Measurements from ENCODE around the gene SCYGR5.
"Not testable (repeated sequence)": the region's sequence is repeated elsewhere in the genome, so short reads cannot be mapped to it uniquely, and the experiment has no call there.

SCYGR5 gene

GRCh38 chr2:227655454-227655853 is 11.2 kb upstream of the SCYGR5 start:
- H3K27ac ChIP-seq = no peak overlapping the region
- no peak for TF ChIP-seq CTCF (conservative IDR thresholded peaks at IDR 0.05)

- TF ChIP-seq CTCF (conservative IDR thresholded peaks at IDR 0.05) = no peak
- H3K27ac ChIP-seq = no peak overlapping the region
Observed at GRCh38 chr2:227657199-227657845, 9.3 kb upstream of the SCYGR5 start.

GRCh38 chr2:227661025-227661649 is 5.5 kb upstream of the SCYGR5 start:
- TF ChIP-seq CTCF (conservative IDR thresholded peaks at IDR 0.05) = no peak
- H3K27ac ChIP-seq = no peak overlapping the region

- TF ChIP-seq CTCF (conservative IDR thresholded peaks at IDR 0.05) = no peak
- no peak overlapping the region for H3K27ac ChIP-seq
Observed at GRCh38 chr2:227661827-227662226, 4.8 kb upstream of the SCYGR5 start.

- H3K27ac ChIP-seq = no peak overlapping the region
- TF ChIP-seq CTCF (conservative IDR thresholded peaks at IDR 0.05) = no peak
Observed at GRCh38 chr2:227665189-227665940, 1.2 kb upstream of the SCYGR5 start.

- no peak for TF ChIP-seq CTCF (conservative IDR thresholded peaks at IDR 0.05)
Observed at GRCh38 chr2:227671170-227671905, 4.7 kb downstream of the SCYGR5 start.

GRCh38 chr2:227673620-227674019 is 7.0 kb downstream of the SCYGR5 start:
- H3K27ac ChIP-seq = not testable (repeated sequence)

More at GRCh38 chr2:227671170-227671905, 4.7 kb downstream of the SCYGR5 start:
- H3K27ac ChIP-seq = no peak overlapping the region

Data from VCaP (cell line).